NCI-H524 (cell line): ENCODE measurements around the gene PREX1.

Experiments used
- DNase-seq, 2 experiments: peaks; one replicate each; lab custom pipeline; 2025; lab: John Stamatoyannopoulos, UW

Gene PREX1

DNA sequence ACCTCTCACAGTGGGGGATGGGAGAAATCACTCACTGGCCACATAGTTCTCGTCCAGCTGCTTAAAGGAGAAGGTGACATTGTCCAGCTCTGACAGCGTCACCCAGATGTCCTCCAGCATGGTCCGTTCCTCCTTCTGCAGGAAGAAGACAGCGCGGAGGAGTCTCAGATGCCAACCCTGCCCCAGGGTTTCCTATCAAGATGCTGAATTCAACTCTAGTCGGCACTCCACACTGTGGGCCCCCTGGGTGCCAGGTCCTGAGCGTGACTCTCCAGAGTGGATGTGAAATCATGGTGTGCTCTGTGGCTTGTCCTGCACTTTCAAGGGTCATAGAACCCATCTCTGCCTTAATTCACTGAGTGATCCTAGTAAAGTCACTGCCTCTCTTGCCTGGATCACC lies 193.2 kb downstream of the PREX1 start:
- no peak for DNase-seq

DNA sequence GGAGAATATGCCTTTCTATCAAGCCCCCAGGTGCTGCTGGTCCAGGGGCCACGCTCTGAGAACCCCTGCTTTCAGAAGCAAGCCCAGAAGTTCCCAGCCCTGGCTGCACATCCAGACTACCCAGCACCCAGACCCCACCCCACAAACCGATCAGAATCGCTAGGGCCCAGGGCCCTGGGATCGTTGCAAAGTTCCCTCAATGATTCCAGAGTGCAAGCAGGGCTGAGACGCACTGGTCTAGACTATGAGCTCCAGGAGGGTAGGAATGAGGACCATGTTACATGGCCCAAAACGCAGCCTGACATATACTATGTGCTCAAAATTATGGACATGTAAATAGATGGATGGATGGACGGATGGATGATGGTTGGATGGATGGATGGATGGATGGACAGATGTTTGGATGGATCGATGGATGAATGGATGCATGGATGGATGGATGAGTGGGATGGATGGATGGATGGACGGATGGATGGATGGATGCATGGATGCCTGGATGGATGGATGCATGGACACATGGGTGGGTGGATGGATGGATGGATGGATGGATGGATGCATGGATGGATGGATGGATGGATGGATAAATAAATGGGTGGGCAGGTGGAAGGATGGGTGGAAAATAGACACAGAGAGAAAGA lies 194.1 kb downstream of the PREX1 start:
- no peak for DNase-seq

DNA sequence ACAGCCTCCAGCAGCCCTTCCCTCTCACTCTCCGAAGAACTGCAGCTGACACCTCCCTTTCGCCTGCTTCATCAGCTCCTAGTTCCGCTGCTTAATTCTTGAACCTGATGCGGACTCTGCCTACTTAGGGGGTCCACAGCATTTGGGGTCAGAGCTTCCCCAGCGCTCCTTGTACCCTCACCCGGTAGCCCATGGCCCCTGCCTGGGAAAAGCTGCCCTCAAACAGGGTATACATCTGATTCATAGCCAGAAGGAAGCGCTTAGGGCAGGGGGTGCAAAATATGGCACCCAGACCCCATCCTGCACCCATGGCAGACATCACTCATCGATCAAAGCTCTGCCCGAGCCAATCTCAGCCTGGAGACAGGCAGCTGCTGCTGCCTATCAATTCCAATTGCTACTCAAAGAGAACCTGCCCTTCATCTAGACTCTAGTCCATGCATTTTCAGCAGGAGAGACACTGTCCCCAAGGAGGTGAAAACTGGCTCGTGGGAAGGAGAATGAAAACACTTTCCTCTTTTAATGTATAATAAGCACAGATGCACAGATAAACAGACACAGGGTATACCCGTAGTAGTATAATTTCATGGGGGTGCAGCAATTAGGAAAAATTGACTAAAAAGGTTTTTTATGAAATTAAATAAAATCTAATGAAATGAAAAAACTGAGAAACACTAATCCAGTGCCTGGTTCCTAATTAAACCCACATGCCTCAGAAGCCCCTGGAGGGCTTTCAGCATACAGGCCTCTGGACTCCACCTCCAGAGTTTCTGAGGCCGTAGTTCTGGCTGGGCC lies 194.8 kb downstream of the PREX1 start:
- no peak for DNase-seq

DNA sequence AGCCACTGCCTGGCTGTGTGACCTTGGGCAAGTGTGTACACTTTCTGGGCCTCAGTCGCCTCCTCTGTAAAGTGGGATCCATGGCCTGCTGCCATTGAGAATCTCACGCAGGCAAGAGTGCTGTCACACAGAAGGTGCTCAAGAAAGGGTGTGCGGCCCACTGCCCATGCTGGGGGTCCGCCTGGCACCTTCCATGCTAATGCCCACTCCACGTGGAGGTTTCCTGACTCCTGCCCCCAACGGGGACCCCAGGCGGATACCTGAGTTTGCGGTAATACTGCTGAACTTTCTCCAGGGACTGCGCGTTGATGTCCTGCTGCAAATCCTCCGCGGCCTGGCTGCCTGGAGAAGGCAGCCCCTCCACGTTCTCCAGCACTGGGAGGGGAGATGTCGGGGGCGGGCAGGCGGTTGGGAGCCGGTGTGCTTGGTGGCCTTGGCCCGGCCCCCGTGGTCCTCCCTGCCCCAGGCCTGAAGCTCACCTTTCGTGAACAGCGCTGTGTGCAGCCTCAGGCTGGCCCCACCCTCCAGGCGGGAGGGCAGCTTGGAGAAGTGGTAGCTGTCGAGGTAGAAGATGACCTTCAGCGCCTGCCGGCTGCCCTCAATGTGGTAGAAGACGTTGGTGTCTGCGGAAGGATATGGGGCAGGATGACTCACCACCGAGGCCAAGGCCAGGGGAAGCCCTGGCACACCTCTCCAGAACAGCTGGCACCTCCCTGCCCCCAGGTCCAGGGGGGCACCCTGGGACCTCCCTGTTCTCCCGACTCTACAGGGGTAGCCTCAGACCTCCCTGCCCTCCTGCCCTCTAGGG lies 195.6 kb downstream of the PREX1 start:
- no peak for DNase-seq

DNA sequence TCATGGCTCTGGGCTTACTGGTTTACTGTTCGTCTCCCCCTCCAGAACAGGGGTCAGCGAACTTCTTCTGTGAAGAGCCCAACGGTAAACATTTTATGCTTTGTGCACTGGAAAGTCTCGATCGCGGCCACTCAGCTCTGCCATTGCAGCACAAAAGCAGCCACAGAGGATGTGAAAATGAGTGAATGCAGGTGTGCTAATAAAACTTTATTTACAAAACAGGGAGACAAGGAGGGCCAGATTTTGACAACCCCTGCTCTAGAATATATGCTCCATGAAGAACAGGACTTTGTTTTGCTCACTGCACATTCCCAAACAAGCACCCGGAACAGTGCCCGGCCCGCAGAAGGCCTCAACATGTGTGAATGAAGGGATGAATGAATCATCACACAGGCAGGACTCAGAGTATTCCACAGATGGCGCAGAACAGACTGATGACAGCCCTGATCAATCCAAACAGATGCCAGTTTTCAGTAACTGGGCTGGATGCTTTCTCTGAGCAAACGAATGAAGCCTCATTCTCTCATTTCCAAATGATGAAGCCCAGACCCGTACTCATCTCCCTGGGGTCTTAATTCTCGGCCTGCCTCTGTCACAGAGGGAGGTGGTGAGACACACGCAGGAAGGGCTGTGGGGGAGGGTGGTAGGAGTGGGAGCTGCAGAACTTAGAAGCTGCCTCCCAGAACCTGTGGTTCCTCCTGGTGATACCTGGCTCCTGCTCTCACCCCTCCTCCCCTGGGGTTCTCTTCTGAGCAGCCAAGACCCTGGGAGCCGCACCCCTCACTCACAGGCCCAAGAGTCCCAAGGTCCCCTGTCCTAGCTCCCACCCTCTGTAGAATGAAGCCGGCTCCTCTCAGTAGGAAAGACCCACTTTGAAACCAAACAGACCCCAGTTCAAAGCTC lies 196.4 kb downstream of the PREX1 start:
- DNase-seq: peak in 1 of 2 experiments; percentile 72

DNA sequence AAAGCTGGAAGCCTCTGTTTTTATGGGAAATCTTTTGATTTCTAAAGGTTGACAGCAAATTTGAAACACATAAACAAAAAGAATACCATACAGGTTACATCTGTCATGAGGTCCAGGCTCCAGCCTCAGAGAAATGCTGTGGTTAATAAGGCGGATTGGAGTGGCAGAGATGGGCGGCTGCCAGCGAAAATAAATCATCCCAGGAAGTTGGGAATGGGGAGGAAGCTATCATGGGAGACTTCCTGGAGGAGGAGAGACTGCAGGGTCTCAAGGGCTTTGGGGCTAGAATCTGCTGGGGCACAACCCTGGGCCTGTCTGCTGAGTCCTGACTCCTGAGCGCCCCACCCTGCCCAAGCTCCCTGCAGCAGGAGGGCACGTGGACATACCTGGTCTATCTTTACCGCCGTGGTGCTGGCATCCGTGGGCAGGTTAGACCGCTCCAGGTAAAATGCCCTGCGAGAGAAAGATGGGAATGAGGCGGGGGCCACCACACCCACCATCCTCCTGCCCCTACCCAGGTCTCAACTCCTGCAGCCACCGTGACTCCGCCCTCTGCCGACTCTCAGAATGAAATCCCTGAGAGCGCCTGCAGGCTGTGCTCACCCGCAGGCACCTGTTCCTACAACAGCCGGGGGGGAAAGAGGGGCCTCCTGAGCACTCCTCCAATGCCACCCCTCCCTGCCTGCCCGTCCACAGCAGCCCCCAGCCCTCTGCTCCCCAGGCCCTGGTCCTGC lies 197.3 kb downstream of the PREX1 start:
- DNase-seq: no peak

DNA sequence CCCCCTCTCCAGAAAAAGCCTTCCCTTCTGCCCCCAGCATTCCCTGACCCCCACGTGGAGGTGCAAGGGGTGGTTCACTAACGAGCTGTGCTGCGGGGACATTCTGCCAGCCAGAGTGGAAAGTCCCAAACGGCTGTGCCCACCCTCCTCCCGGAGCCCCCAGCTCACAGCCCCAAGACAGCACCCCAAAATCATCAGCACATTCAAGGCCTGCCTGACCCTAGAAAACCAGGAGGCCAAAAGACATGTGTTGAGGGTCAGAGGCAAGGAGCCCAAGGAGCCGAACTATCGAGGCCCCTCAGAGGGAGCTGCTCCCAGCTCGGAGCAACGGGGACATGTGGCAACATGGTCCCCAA lies 197.9 kb downstream of the PREX1 start:
- DNase-seq: no peak

DNA sequence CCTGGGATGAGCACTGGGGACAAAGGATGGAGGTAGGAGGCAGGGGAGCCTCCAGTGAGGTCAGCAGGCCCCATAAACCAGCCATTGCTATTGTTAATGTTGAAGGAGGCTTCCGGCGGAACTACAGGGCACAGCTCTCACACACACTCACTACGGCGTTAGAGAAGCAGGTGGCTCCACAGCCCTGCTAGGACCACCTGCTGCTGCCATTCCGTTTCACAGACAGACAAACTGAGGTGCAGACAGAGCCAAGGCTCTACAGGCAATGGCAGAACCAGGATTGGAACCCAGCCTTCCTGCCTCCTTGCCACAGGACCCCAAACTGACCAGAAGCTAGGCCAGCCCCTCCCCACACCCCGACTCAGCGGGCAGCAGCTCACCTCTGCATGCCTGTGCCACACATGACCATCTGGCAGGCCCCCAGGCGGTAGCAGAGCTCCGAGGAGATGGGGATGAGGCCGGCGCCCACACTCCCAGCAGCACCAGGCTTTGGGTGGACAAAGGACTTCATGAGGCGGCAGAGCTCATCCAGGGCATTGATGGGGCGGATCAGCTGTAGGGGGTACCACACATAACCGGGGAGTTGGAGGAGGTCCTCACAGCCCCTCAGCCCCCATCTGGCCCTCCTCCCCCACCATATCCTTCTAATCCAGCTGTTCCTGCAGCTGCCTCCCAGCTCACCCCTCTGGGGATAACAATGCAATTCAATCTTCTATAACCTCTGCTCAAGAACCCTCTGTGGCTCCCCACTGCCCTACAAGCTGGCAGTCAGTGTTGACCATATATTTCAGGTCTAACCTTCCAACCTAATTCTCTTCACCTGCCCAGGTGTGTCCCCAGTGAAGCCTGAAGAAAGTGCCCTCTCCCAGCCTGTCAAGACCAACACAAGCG lies 198.5 kb downstream of the PREX1 start:
- DNase-seq: no peak

DNA sequence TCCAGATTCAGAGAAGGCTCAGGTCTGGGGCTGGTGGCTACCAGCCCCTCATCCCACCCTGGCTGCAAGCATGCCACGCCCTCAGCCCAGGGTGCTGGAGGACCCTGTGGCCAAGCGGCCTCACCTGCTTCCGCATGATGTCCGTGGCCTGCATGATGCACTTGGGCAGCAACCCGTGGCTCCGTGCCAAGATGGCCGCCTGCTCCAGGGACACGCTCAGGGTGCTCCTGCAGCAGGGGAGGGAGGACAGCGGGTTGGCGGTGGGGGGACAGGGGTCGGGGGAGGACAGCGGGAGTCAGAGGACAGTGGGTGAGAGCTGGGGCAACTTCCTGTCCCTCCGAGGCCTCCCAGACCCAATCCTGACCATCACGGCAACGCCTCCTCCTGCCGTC lies 200.1 kb downstream of the PREX1 start:
- DNase-seq: no peak

DNA sequence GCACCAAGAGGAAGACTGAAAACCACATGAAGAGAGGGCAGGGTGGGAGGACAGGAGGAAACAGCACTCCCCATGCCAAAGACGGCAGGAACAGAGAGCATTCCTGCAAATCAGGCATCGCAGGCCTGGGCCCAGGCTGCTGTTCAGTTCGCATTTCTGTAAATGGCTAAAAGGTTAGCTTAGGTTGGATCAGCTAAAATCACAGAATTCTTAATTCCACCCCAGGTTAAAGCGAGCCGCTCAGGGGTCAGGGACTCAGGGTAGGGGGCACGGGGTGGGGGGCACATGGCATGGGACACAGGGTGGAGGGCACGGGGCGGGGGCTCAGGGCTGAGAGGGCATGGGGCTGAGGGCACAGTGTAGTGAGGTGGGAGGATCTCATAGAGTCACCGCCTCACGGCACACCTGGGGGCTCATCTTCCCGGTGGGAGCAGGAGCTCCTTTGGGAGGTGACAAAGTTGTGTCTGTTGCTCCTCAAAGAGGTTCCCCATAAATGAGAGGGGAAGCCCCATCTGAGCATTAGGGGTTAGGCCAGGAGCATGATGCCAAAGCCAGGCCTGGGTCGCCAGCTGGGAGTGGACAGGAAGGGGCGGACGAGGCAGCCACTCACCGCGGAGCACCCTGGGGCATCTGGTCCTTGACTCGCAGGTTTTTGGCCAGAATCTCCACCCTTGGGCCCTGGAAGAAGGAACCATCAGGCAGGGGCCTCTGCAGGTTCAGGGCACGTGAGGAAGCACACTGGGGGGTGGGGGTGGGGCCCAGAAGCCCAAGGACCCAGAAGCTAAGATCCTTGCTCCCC lies 200.7 kb downstream of the PREX1 start:
- DNase-seq: no peak

DNA sequence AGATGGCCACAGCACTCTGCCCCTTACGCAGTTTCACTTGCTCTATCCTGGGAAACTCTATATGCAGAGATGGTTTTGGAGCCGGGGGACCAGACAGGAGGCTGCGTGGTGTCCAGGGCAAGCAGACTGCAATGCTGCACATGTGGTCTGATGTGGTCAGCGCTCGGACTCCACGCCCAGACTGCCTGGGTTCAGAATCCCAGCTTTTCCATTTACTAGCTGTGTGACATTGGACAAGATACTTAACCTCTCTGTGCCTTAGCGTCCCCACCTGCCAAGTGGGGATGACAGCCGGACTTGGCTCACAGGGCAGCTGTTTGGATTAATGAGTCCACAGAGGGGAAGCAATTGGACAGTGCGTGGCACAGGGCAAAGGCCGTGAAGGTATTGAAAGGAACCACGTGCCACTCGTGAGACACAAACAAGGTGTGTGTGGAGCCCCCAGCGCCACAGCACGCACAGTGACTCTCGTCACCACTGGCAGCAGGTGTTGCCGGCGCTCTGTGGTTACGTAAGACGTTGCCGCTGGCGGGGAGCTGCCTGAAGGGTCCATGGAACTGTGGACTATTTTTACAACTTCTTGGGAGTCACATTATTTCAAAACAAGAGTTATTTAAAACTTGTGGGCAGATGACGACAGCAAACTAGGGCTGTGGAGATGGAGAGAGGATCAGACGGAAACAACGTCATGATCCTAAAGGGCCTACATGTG lies 201.4 kb downstream of the PREX1 start:
- DNase-seq: no peak

DNA sequence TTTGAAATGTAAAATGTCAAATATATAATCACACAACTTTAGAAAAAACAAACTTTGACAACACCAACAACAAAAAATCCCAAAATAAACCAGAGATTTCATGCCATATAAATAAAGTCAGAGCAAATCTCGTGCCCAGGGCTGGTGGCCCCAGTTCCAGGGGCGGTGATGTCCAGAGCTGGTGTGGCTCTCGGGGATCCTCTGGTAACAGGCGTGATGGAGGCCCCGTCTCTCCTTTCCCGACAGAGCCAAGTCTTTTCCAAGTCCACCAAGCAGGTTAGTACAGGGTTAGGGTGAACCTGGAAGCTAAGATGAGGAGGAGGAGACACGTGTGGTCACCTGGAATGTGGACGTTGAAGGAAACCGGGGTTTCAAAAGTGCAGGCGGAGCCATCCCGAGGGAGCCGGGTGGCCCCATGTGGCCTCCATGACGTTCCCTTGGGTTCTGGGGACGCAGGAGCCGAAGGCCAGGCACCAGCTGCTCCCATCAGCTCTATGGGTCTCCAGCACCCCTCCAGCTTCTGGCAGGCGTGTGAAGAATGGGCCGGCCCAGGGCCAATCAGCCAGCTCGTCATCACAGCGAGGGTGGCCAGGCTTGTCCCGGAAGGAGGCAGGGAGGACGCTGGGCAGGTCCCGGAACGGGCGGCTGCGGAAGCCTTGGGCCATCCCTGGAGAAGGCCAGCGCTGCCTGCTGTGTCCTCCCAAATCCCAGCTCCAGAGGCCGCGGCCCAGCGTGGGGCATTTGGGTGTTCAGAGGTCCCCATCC lies 202.5 kb downstream of the PREX1 start:
- DNase-seq: no peak

DNA sequence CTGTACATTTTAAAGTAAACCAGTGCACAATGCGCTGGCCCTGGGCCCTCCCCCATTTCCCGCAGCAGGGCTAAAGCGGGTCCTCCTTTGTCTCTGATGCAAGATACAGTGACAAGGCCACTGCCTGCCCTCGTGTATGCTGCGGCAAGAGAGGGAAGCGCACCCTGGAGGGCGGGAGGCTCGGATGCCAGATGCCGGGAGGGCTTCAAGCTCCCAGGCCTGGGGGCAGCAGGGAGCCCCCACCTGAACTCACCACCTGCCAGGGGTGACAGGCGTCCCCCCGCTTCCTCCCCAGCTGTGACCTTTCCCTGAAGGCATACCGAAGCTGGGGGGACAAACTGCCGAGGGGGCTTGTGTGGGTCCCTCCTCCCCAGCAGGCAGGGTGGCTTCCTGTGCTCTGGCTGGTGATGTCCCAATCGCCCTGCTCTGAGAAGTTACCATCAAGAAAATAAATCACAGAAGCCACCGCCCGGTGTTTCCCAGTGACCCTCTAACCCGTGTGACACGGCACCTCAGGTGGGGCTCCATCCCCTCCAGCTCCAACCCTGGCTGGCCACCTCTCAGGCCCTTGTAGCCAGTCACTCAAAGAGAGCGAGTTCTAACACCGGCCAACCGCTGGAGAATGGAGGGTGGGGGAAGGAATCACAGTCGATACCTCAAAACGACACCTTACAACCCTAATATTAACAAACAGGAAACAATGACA lies 203.3 kb downstream of the PREX1 start:
- DNase-seq: peak in 1 of 2 experiments; percentile 19

DNA sequence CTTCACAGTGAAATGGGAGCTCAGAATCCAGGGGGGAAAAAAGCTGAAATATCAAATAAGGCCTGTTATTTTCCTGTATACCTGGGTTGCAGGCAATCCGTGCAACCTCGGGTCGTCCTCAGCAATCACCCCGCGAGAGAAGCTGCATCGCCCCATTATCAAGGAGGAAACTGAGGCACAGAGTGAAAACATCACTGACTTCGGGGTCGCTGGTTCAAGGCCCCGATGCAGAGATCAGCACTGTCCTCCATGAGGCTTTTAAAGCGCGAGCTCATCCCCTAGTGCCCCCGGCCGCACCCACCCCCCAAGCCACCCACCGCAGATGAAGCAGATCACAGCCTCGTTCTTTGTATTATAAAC lies 203.9 kb downstream of the PREX1 start:
- no peak for DNase-seq

DNA sequence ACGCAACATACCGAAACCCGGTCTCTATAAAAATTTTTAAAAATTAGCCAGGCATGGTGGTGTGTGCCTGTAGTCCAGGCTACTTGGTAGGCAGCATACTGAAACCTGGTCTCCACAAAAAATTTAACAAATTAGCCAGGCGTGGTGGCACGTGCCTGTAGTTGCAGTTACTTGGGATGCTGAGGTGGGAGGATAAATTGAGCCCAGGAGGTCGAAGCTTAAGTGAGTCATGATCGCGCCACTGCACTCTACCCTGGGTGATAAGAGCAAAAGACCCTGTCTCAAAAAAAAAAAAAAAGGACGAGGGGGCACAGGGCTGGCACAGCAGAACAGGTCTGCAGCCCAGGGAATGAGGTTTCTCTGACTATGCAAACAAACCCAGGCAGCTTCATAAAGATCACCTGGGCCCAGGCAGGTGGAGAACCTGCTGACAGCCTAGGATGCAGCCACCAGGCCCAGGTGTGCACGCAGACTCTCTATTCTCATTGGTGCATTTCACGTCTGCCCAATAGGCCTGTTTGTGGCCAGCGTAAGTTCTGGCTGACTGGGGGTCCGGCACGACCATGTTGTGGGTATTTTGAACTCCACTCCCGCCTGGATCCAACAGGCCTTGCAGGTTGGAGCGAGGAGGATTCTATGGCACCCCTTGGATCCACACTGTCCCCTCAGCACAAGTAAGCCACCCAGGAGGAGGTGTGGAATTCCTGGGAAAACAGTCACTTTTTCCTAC lies 204.5 kb downstream of the PREX1 start:
- no peak for DNase-seq

DNA sequence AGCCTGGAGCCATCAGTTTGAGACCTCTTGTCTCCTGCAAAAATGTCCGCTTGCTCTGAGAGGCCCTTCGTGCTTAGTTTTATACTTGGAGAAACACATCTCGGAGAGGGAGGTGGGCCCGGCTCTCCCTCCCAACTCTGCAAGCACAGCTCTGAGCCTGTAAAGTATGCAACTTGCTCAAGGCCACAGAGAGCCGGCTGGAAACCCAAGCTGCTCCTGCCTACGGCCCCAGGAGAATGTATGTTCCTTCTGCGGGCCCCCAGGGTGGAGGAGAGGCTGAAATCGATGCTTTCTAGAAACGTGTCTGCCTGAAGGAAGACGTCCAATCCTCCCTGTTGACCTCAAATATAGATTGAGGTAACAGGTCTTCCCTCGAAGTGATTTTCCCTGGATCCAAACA lies 205.4 kb downstream of the PREX1 start:
- no peak for DNase-seq
